HCT116 (cell line): ENCODE measurements around the gene ARPC5. TPM values are rescaled to one million over a fixed set of nuclear protein-coding genes. Genes with fewer than 3 reads are reported as not detected.

Source experiments
- ATAC-seq: fragments of 200-7000 bp; cut with Tn5 transposase; 2 replicates; pipeline ENCODE4 v1.9.1; 2020; ENCODE audit warnings: mild to moderate bottlenecking, moderate library complexity
- BruUV-seq: library from RNA; stranded (reverse); fragments of 400-500 nt; replicated peaks from 2 replicates; lab custom pipeline; 2021; lab: Mats Ljungman, UMichigan
- CTCF ChIA-PET: fragments of 300-600 bp; sonication (Branson Sonifier 250); formaldehyde crosslinking; loops from one replicate; lab custom pipeline; 2021; ENCODE audit warnings: antibody characterized with exemption; lab: Charles Lee
- POLR2A ChIA-PET: fragments of 300-600, 350-600 bp; sonication (Branson Sonifier 250); formaldehyde crosslinking; loops from one replicate; lab custom pipeline; 2021; ENCODE audit warnings: antibody characterized with exemption; lab: Charles Lee
- RAD21 ChIA-PET, 2 experiments: fragments of 300-600 bp; sonication (Branson Sonifier 250); formaldehyde crosslinking; loops; one replicate each; lab custom pipeline; 2023; ENCODE audit warnings: low total read pairs in 2 of 2; ENCODE audit not compliant: uncharacterized antibody in 2 of 2, unreplicated experiment in 2 of 2, low non-redundant PET in 1 of 2; lab: Charles Lee
- DNase-seq: peaks from one replicate; pipeline ENCODE4 v3.0.0-alpha.2; 2010; ENCODE audit warnings: low read depth, low spot score
- H2AFZ ChIP-seq: fragments of 200-600 bp; shearing (Covaris generic), sonication (generic); 2 replicates; pipeline ENCODE4 v1.6.1; 2017; ENCODE audit warnings: low read depth, mixed run types, mixed read lengths, antibody characterized with exemption, low read length; ENCODE audit not compliant: poor library complexity, severe bottlenecking
- H3K27ac ChIP-seq: 2 replicates; pipeline ENCODE4 v1.5.1; 2012; ENCODE audit warnings: low read depth, low read length
- H3K27me3 ChIP-seq: fragments of 200-600 bp; sonication (generic); 2 replicates; pipeline ENCODE4 v1.6.1; 2016; ENCODE audit warnings: mixed run types, low read length, mixed read lengths; ENCODE audit not compliant: insufficient read depth
- H3K36me3 ChIP-seq, 2 experiments: fragments of 200-500 bp in 1 of 2; fragments of 200-600 bp in 1 of 2; sonication (Bioruptor generic) in 1 of 2; sonication (generic) in 1 of 2; 2 replicates each; pipeline versions ENCODE4 v1.5.1 to v1.6.1; 2014 to 2016; ENCODE audit warnings: low read length in 2 of 2, inconsistent platforms in 1 of 2, mixed read lengths in 1 of 2, mixed run types in 1 of 2; ENCODE audit not compliant: insufficient read depth in 2 of 2, control insufficient read depth in 1 of 2
- H3K4me1 ChIP-seq, 2 experiments: fragments of 200-600 bp in 1 of 2; sonication (generic) in 1 of 2; 2 replicates each; pipeline versions ENCODE4 v1.5.1 to v1.6.1; 2012 to 2017; ENCODE audit warnings: low read length in 2 of 2, inconsistent platforms in 1 of 2, mild to moderate bottlenecking in 1 of 2, mixed read lengths in 1 of 2, mixed run types in 1 of 2, moderate library complexity in 1 of 2; ENCODE audit not compliant: insufficient read depth in 2 of 2, control insufficient read depth in 1 of 2
- H3K4me2 ChIP-seq: fragments of 200-600 bp; sonication (generic); 2 replicates; pipeline ENCODE4 v1.6.1; 2017; ENCODE audit warnings: mixed run types, low read length, mixed read lengths
- H3K4me3 ChIP-seq, 2 experiments: fragments of 200-600 bp in 1 of 2; sonication (generic) in 1 of 2; replicated peaks in 1 of 2; 2 replicates each; pipeline ENCODE4 v1.5.1; 2011 to 2016; ENCODE audit warnings: low read length in 2 of 2, control low read depth in 1 of 2, low read depth in 1 of 2, mild to moderate bottlenecking in 1 of 2, mixed read lengths in 1 of 2, mixed run types in 1 of 2
- H3K79me2 ChIP-seq: fragments of 200-600 bp; sonication (generic); 2 replicates; pipeline ENCODE4 v1.6.1; 2017; ENCODE audit warnings: mild to moderate bottlenecking, mixed run types, low read length, moderate library complexity, mixed read lengths; ENCODE audit not compliant: insufficient read depth
- H3K9ac ChIP-seq: fragments of 200-600 bp; sonication (generic); 2 replicates; pipeline ENCODE4 v1.6.1; 2016; ENCODE audit warnings: low read length, mixed read lengths
- H3K9me2 ChIP-seq: fragments of 200-600 bp; sonication (generic), shearing (Covaris generic); 2 replicates; pipeline ENCODE4 v1.6.1; 2017; ENCODE audit warnings: mixed run types, mild to moderate bottlenecking, moderate library complexity; ENCODE audit not compliant: insufficient read depth
- H3K9me3 ChIP-seq, 2 experiments: fragments of 200-500 bp in 1 of 2; fragments of 200-600 bp in 1 of 2; sonication (Bioruptor generic) in 1 of 2; sonication (generic) in 1 of 2; 2 replicates each; pipeline ENCODE4 v1.6.1; 2014 to 2017; ENCODE audit warnings: low read length in 2 of 2, mixed read lengths in 2 of 2, inconsistent platforms in 1 of 2, low read depth in 1 of 2, mild to moderate bottlenecking in 1 of 2, mixed run types in 1 of 2, moderate library complexity in 1 of 2; ENCODE audit not compliant: control insufficient read depth in 1 of 2, insufficient read depth in 1 of 2
- H4K20me1 ChIP-seq: fragments of 200-600 bp; sonication (generic), shearing (Covaris generic); 2 replicates; pipeline ENCODE4 v1.6.1; 2017; ENCODE audit warnings: mixed run types, mild to moderate bottlenecking, moderate library complexity; ENCODE audit not compliant: insufficient read depth
- ATF3 ChIP-seq: IDR thresholded peaks from 2 replicates; pipeline ENCODE4 v1.6.1; 2012
- CBX3 ChIP-seq: IDR thresholded peaks from 2 replicates; pipeline ENCODE4 v1.6.1; 2012; ENCODE audit warnings: low read depth
- CEBPB ChIP-seq: IDR thresholded peaks from 2 replicates; pipeline ENCODE4 v1.6.1; 2012; ENCODE audit warnings: low read depth
- EGR1 ChIP-seq: IDR thresholded peaks from 2 replicates; pipeline ENCODE4 v1.6.1; 2012; ENCODE audit warnings: low read depth
- ELF1 ChIP-seq: IDR thresholded peaks from 2 replicates; pipeline ENCODE4 v1.6.1; 2012; ENCODE audit warnings: low read depth, borderline replicate concordance
- POLR2A ChIP-seq: IDR thresholded peaks from 2 replicates; pipeline ENCODE4 v1.7.0; 2011; ENCODE audit warnings: borderline replicate concordance; ENCODE audit not compliant: insufficient read depth, insufficient read length; ENCODE audit errors: extremely low read depth
- RAD21 ChIP-seq: IDR thresholded peaks from 2 replicates; pipeline ENCODE4 v1.6.1; 2012; ENCODE audit warnings: low read depth, mild to moderate bottlenecking
- REST ChIP-seq: IDR thresholded peaks from 2 replicates; pipeline ENCODE4 v1.6.1; 2012; ENCODE audit warnings: low read depth
- SP1 ChIP-seq: IDR thresholded peaks from 2 replicates; pipeline ENCODE4 v1.6.1; 2012; ENCODE audit warnings: low read depth
- SRF ChIP-seq: IDR thresholded peaks from 2 replicates; pipeline ENCODE4 v1.6.1; 2012; ENCODE audit warnings: low read depth
- TCF7L2 ChIP-seq: IDR thresholded peaks from 2 replicates; pipeline ENCODE4 v1.7.0; 2011; ENCODE audit warnings: borderline replicate concordance, inconsistent platforms; ENCODE audit not compliant: insufficient read depth, insufficient read length; ENCODE audit errors: extremely low read depth
- ZBTB33 ChIP-seq: IDR thresholded peaks from 2 replicates; pipeline ENCODE4 v1.6.1; 2011; ENCODE audit warnings: mild to moderate bottlenecking, low read length, moderate library complexity; ENCODE audit not compliant: insufficient replicate concordance; ENCODE audit errors: extremely low read depth
- ZNF274 ChIP-seq: fragments of 200-500 bp; sonication (Bioruptor generic); IDR thresholded peaks from 2 replicates; pipeline ENCODE4 v1.6.1; 2014; ENCODE audit warnings: mild to moderate bottlenecking, low read depth, low read length, inconsistent platforms
- intact Hi-C: fragments of 100-400 bp; cut with micrococcal nuclease; formaldehyde crosslinking; loops from 2 replicates; pipeline ENCODE4 v1.10.0; 2022
- total RNA-seq: library from RNA; stranded (reverse); gene quantifications from one replicate; pipeline ENCODE4 v1.2.1, GENCODE V29; 2021; ENCODE audit not compliant: unreplicated experiment

ARPC5 gene
- total RNA-seq, 1 experiment from 2014 or later, result 71.5 TPM

GRCh38 chr1:183651612-183652011 is 16.0 kb upstream of the ARPC5 start:
- POLR2A ChIA-PET, result no interaction called here
- no peak overlapping the region for H2AFZ ChIP-seq
- no peak for DNase-seq
- H3K79me2 ChIP-seq, result no peaks in the 10 kb centered on the region
- no peak for ATAC-seq
- H3K4me1 ChIP-seq, result 0 out of 4 replicates have a peak, but pooled peaks cover 0 to 3% of the 10 kb centered on the region in 2 experiments
- no peak overlapping the region for H3K4me3 ChIP-seq
- no peak overlapping the region for H3K4me2 ChIP-seq
- H3K9me2 ChIP-seq, result no peaks in the 10 kb centered on the region
- intact Hi-C loops, result no loop called here
- no peak overlapping the region for H3K9ac ChIP-seq
- no peak overlapping the region for H3K27ac ChIP-seq
- H4K20me1 ChIP-seq, result no peaks in the 10 kb centered on the region
- CTCF ChIA-PET, result no interaction called here
- RAD21 ChIA-PET, result no interaction called here
- no peaks in the 10 kb centered on the region for H3K36me3 ChIP-seq
- no TSS peak for BruUV-seq
- no peaks in the 10 kb centered on the region for H3K9me3 ChIP-seq
- TF ChIP-seq TCF7L2 (no peak), ATF3 (no peak), CEBPB (no peak), CBX3 (no peak), RAD21 (no peak), REST (no peak), POLR2A (no peak), SRF (no peak), EGR1 (no peak), ZNF274 (no peak), ZBTB33 (no peak), ELF1 (no peak), SP1 (no peak)
- 0 out of 2 replicates have a peak, but pooled peaks cover 5% of the 10 kb centered on the region for H3K27me3 ChIP-seq
